HEK293T (cell line): Measurements from ENCODE around the gene SFXN1.

Experiments
- BHLHE40 ChIP-seq: fragments of 450-650 bp; IDR thresholded peaks from 2 replicates; pipeline ENCODE4 v1.6.1; 2016; ENCODE audit warnings: mild to moderate bottlenecking, moderate library complexity, borderline replicate concordance
- CTBP1 ChIP-seq: fragments of 450-650 bp; IDR thresholded peaks from 2 replicates; pipeline ENCODE4 v1.6.1; 2016; ENCODE audit warnings: borderline replicate concordance
- ELF4 ChIP-seq: fragments of 450-650 bp; IDR thresholded peaks from 2 replicates; pipeline ENCODE4 v1.6.1; 2017; ENCODE audit warnings: antibody characterized with exemption
- FOXA1 ChIP-seq: fragments of 450-650 bp; IDR thresholded peaks from 2 replicates; pipeline ENCODE4 v1.6.1; 2016; ENCODE audit warnings: mild to moderate bottlenecking
- FOXK2 ChIP-seq: fragments of 450-650 bp; IDR thresholded peaks from 2 replicates; pipeline ENCODE4 v1.6.1; 2016; ENCODE audit warnings: mild to moderate bottlenecking
- FOXM1 ChIP-seq: fragments of 450-650 bp; IDR thresholded peaks from 2 replicates; pipeline ENCODE4 v1.6.1; 2017; ENCODE audit warnings: mild to moderate bottlenecking, borderline replicate concordance
- HDGF ChIP-seq: fragments of 450-650 bp; IDR thresholded peaks from 2 replicates; pipeline ENCODE4 v1.6.1; 2017; ENCODE audit warnings: antibody characterized with exemption, borderline replicate concordance
- LEF1 ChIP-seq: fragments of 450-650 bp; IDR thresholded peaks from 2 replicates; pipeline ENCODE4 v1.6.1; 2017; ENCODE audit warnings: mild to moderate bottlenecking, borderline replicate concordance
- PKNOX1 ChIP-seq: fragments of 450-650 bp; IDR thresholded peaks from 2 replicates; pipeline ENCODE4 v1.6.1; 2016
- SP1 ChIP-seq: fragments of 450-650 bp; IDR thresholded peaks from 2 replicates; pipeline ENCODE4 v1.6.1; 2017
- SUZ12 ChIP-seq: fragments of 450-650 bp; IDR thresholded peaks from 2 replicates; pipeline ENCODE4 v1.6.1; 2016; ENCODE audit warnings: mild to moderate bottlenecking
- ZNF384 ChIP-seq: fragments of 450-650 bp; IDR thresholded peaks from 2 replicates; pipeline ENCODE4 v1.6.1; 2016

- TF ChIP-seq CTBP1 (no peak), FOXA1 (no peak), FOXK2 (no peak), ELF4 (no peak), LEF1 (no peak), HDGF (no peak), SUZ12 (no peak), FOXM1 (no peak), ZNF384 (no peak), SP1 (no peak), PKNOX1 (no peak), BHLHE40 (no peak)
Observed at GRCh38 chr5:175452166-175452565, 26.2 kb upstream of the SFXN1 start.
